K562 (cell line): ENCODE measurements around the gene CSNK1A1. TPM values are rescaled to one million over a fixed set of nuclear protein-coding genes. Genes with fewer than 3 reads are reported as not detected.

ENCODE experiments used
- ATF7 ChIP-seq: fragments of 450-650 bp; IDR thresholded peaks from 2 replicates; pipeline ENCODE4 v1.7.1; 2014; ENCODE audit warnings: mild to moderate bottlenecking, moderate library complexity
- CBX8 ChIP-seq: fragments of 200-600 bp; sonication (generic); IDR thresholded peaks from 2 replicates; pipeline ENCODE4 v1.6.1; 2012; ENCODE audit warnings: borderline replicate concordance, mixed run types, low read depth, mild to moderate bottlenecking, moderate library complexity, mixed read lengths, low read length, control low read depth, inconsistent platforms; ENCODE audit not compliant: poor library complexity, severe bottlenecking; ENCODE audit errors: extremely low read depth
- CEBPB ChIP-seq: fragments of 450-650 bp; IDR thresholded peaks from 2 replicates; pipeline ENCODE4 v1.6.1; 2016; ENCODE audit warnings: missing genetic modification characterization, missing compliant biosample characterization
- EP300 ChIP-seq: IDR thresholded peaks from 2 replicates; pipeline ENCODE4 v1.6.1; 2012; ENCODE audit warnings: low read length, improper control_type of control experiment
- HMG20B ChIP-seq: fragments of 250-450 bp; sonication (Bioruptor Pico); IDR thresholded peaks from 2 replicates; pipeline ENCODE4 v1.5.0; 2021; ENCODE audit warnings: mild to moderate bottlenecking
- MAFG ChIP-seq: fragments of 450-650 bp; conservative IDR thresholded peaks from 2 replicates; pipeline ENCODE4 v1.6.1; 2016; ENCODE audit warnings: missing genetic modification characterization, missing compliant biosample characterization
- NFXL1 ChIP-seq: fragments of 450-650 bp; formaldehyde crosslinking; IDR thresholded peaks from 2 replicates; pipeline ENCODE4 v1.4.0; 2021; ENCODE audit warnings: mild to moderate bottlenecking
- PML ChIP-seq: IDR thresholded peaks from 2 replicates; pipeline ENCODE4 v1.6.1; 2012; ENCODE audit warnings: low read length, inconsistent platforms
- SMC3 ChIP-seq: conservative IDR thresholded peaks from 2 replicates; pipeline ENCODE4 v1.6.1; 2011; ENCODE audit warnings: low read depth, low read length, improper control_type of control experiment; ENCODE audit not compliant: insufficient read depth
- ZBTB9 ChIP-seq: fragments of 450-650 bp; formaldehyde crosslinking; IDR thresholded peaks from 2 replicates; pipeline ENCODE4 v1.4.0; 2020; ENCODE audit warnings: mild to moderate bottlenecking, moderate library complexity
- ZC3H4 ChIP-seq: sonication (generic); formaldehyde crosslinking; IDR thresholded peaks from 2 replicates; pipeline ENCODE4 v1.9.0; 2021; ENCODE audit warnings: missing genetic modification reagents, borderline replicate concordance
- ZNF586 ChIP-seq: fragments of 450-650 bp; formaldehyde crosslinking; conservative IDR thresholded peaks from 2 replicates; pipeline ENCODE4 v1.4.0; 2020; ENCODE audit warnings: mild to moderate bottlenecking, moderate library complexity
- ZNF655 ChIP-seq: fragments of 250-450 bp; sonication (Bioruptor Pico); IDR thresholded peaks from 2 replicates; pipeline ENCODE4 v1.5.0; 2021
- ZNF778 ChIP-seq: fragments of 450-650 bp; formaldehyde crosslinking; IDR thresholded peaks from 2 replicates; pipeline ENCODE4 v1.4.0; 2020; ENCODE audit warnings: mild to moderate bottlenecking, moderate library complexity
- polyA plus RNA-seq, 8 experiments: library from polyadenylated mRNA; depleted of rRNA in 4 of 8; stranded (reverse) in 5 of 8; unstranded in 3 of 8; fragments of >200 nt; fragmentation: Nextera tagmentation in 2 of 8; fragmentation: Illumina TruSeq in 1 of 8; extraction: Ambion mirVana in 2 of 8; extraction: Trizol in 1 of 8; gene quantifications; 2 replicates each; pipeline versions ENCODE4 v1.2.1 to v1.2.3, GENCODE V29; 2011 to 2014; ENCODE audit warnings: inconsistent platforms in 1 of 8, missing spikeins in 1 of 8
- total RNA-seq, 7 experiments: library from RNA; depleted of rRNA in 6 of 7; stranded (reverse); fragments of >200 nt in 6 of 7; fragmentation: Illumina TruSeq in 2 of 7; extraction: Trizol in 2 of 7; gene quantifications; 2 replicates each; pipeline versions ENCODE4 v1.2.1 to v1.2.3, GENCODE V29; 2011 to 2021; ENCODE audit warnings: low replicate concordance in 1 of 7
- TF ChIP-seq, protein P1 (sequence below): sonication (generic); formaldehyde crosslinking; IDR thresholded peaks from 2 replicates; pipeline ENCODE4 v1.8.1; 2022; ENCODE audit warnings: missing genetic modification reagents
- TF ChIP-seq, protein P2 (sequence below), 3 experiments: fragments of 200-800 bp in 1 of 3; sonication (Bioruptor generic) in 1 of 3; sonication (generic) in 1 of 3; formaldehyde crosslinking in 1 of 3; IDR thresholded peaks; 2 replicates each; pipeline versions ENCODE4 v1.6.1 to v1.8.0; 2016 to 2022; ENCODE audit warnings: mild to moderate bottlenecking in 2 of 3, missing compliant biosample characterization in 2 of 3, missing genetic modification characterization in 2 of 3, missing genetic modification reagents in 1 of 3
- TF ChIP-seq, protein P3 (sequence below): sonication (generic); formaldehyde crosslinking; IDR thresholded peaks from 2 replicates; pipeline ENCODE4 v1.8.0; 2022; ENCODE audit warnings: mild to moderate bottlenecking, low read depth, missing genetic modification reagents

CSNK1A1 gene
- total and polyA plus RNA-seq, 9 of the 15 experiments (the other 6 are each of a cell fraction or from before 2014, with no cell fraction given) = 49.1 to 196 (median 154) TPM

- TF ChIP-seq, protein P1, sequence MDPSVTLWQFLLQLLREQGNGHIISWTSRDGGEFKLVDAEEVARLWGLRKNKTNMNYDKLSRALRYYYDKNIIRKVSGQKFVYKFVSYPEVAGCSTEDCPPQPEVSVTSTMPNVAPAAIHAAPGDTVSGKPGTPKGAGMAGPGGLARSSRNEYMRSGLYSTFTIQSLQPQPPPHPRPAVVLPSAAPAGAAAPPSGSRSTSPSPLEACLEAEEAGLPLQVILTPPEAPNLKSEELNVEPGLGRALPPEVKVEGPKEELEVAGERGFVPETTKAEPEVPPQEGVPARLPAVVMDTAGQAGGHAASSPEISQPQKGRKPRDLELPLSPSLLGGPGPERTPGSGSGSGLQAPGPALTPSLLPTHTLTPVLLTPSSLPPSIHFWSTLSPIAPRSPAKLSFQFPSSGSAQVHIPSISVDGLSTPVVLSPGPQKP (CRISPR knock-in tag) = no peak
- no peak for TF ChIP-seq EP300
- TF ChIP-seq CBX8 = no peak
- no peak for TF ChIP-seq PML
- TF ChIP-seq ZNF655 (CRISPR knock-in tag) = no peak
- no peak for TF ChIP-seq ZBTB9 (CRISPR knock-in tag)
- no peak for TF ChIP-seq HMG20B (CRISPR knock-in tag)
- no peak for TF ChIP-seq ZC3H4
- no peak for TF ChIP-seq NFXL1 (CRISPR knock-in tag)
- TF ChIP-seq ZNF586 (CRISPR knock-in tag) = no peak
- no peak for TF ChIP-seq ZNF778 (CRISPR knock-in tag)
- TF ChIP-seq, protein P2, sequence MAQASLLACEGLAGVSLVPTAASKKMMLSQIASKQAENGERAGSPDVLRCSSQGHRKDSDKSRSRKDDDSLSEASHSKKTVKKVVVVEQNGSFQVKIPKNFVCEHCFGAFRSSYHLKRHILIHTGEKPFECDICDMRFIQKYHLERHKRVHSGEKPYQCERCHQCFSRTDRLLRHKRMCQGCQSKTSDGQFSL (CRISPR knock-in tag; IDR thresholded peaks at IDR 0.05) = no peak
- TF ChIP-seq, protein P2 (tag; IDR thresholded peaks at IDR 0.05) = no peak
- TF ChIP-seq ATF7 = no peak
- no peak for TF ChIP-seq SMC3
- TF ChIP-seq CEBPB (tag) = peak; percentile 46
- TF ChIP-seq, protein P3, sequence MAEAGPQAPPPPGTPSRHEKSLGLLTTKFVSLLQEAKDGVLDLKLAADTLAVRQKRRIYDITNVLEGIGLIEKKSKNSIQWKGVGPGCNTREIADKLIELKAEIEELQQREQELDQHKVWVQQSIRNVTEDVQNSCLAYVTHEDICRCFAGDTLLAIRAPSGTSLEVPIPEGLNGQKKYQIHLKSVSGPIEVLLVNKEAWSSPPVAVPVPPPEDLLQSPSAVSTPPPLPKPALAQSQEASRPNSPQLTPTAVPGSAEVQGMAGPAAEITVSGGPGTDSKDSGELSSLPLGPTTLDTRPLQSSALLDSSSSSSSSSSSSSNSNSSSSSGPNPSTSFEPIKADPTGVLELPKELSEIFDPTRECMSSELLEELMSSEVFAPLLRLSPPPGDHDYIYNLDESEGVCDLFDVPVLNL = no peak
- no peak for TF ChIP-seq MAFG
These were observed 37.7 kb upstream of the CSNK1A1 start (continued) for GRCh38 chr5:149588936-149589335.
